Lung (tissue), 12 donors: ENCODE results near the gene PLCG2. TPM values are rescaled to one million over a fixed set of nuclear protein-coding genes. Genes with fewer than 3 reads are reported as not detected.

ENCODE experiments used
- ATAC-seq: fragments of 200-7000 bp; cut with Tn5 transposase; one replicate; pipeline ENCODE4 v1.9.1; 2020; ENCODE audit warnings: moderate number of reproducible peaks; ENCODE audit not compliant: insufficient read depth, low FRiP score
- DNase-seq, 3 donors: peaks; one replicate each; pipeline ENCODE4 v3.0.0-alpha.2; 2013 to 2017
- H3K27ac ChIP-seq, 2 donors: one replicate each; pipeline ENCODE4 v1.5.1; 2013; ENCODE audit warnings: mild to moderate bottlenecking in 2 of 2, moderate library complexity in 2 of 2, control low read depth in 1 of 2, inconsistent platforms in 1 of 2, low read depth in 1 of 2, low read length in 1 of 2
- H3K27me3 ChIP-seq, 3 donors: one replicate each; pipeline ENCODE4 v1.5.1; 2013; ENCODE audit warnings: low read length in 2 of 3; ENCODE audit not compliant: control insufficient read depth in 3 of 3, insufficient read depth in 3 of 3
- H3K36me3 ChIP-seq, 4 donors: one replicate each; pipeline ENCODE4 v1.5.1; 2013; ENCODE audit warnings: low read length in 4 of 4, mild to moderate bottlenecking in 1 of 4, moderate library complexity in 1 of 4; ENCODE audit not compliant: control insufficient read depth in 4 of 4, insufficient read depth in 4 of 4
- H3K4me1 ChIP-seq, 5 donors: one replicate each; pipeline ENCODE4 v1.5.1; 2013; ENCODE audit warnings: low read length in 5 of 5, mild to moderate bottlenecking in 2 of 5, moderate library complexity in 1 of 5; ENCODE audit not compliant: control insufficient read depth in 5 of 5, insufficient read depth in 5 of 5
- H3K4me3 ChIP-seq: one replicate; pipeline ENCODE4 v1.5.1; 2013; ENCODE audit warnings: mild to moderate bottlenecking, control low read depth, moderate library complexity
- H3K9ac ChIP-seq, 2 donors: one replicate each; pipeline ENCODE4 v1.5.1; 2013; ENCODE audit warnings: low read length in 2 of 2, control low read depth in 1 of 2; ENCODE audit not compliant: insufficient read depth in 1 of 2
- H3K9me3 ChIP-seq, 4 donors: one replicate each; pipeline ENCODE4 v1.5.1; 2013; ENCODE audit warnings: low read length in 3 of 4, mild to moderate bottlenecking in 1 of 4, moderate library complexity in 1 of 4; ENCODE audit not compliant: control insufficient read depth in 4 of 4, insufficient read depth in 3 of 4
- CTCF ChIP-seq: IDR thresholded peaks from 2 replicates; pipeline ENCODE4 v1.5.1; 2012; ENCODE audit warnings: mild to moderate bottlenecking; ENCODE audit errors: control extremely low read depth, extremely low read depth
- WGBS, 2 donors: extraction: QIAGEN DNeasy Blood & Tissue Kit; methylation state at CpG; one replicate each; pipeline ENCODE4 v1.1.7; 2013; 5-methylcytosine and 5-hydroxymethylcytosine counted together
- polyA plus RNA-seq, 2 donors: library from polyadenylated mRNA; stranded (reverse); fragments of 200-250 nt; gene quantifications; one replicate each; pipeline ENCODE4 v1.2.1, GENCODE V29; 2013
- total RNA-seq, 2 donors: library from RNA; depleted of rRNA in 1 of 2; stranded (reverse); fragments of >200 nt in 1 of 2; gene quantifications; one replicate each; pipeline ENCODE4 v1.2.1, GENCODE V29; 2014 to 2021
- donor health status: control.
- donor health status: control.
- donor health status: Bipolar disorder and iron deficiency.
- donor health status: healthy.
- donor health status: DM: yes; HTN: yes; CAD: no.

Gene PLCG2
- total and polyA plus RNA-seq, 4 donors, result 8.8 to 41.0 (median 29.4) TPM

- no peak for TF ChIP-seq CTCF
- no peak overlapping the region for H3K27ac ChIP-seq
These were observed 1.3 kb downstream of the PLCG2 start for GRCh38 chr16:81780350-81780749.

GRCh38 chr16:81782236-81782635, 3.1 kb downstream of the PLCG2 start:
- ATAC-seq (no peak), DNase-seq (no peak)
- H3K27me3 ChIP-seq, result peaks cover 0 to 33% (median 26%) of the 10 kb centered on the region in 3 donors
- H3K27ac ChIP-seq, result no peak overlapping the region
- 93 to 97% methylated on average over 3 of the region's 3 CpGs for WGBS, 2 donors
- H3K9ac ChIP-seq, result no peak overlapping the region
- H3K9me3 ChIP-seq, result no peaks in the 10 kb centered on the region
- H3K4me1 ChIP-seq, result peaks cover 0 to 5% (median 0%) of the 10 kb centered on the region in 5 donors
- no peak for TF ChIP-seq CTCF
- no peak overlapping the region for H3K4me3 ChIP-seq
- H3K36me3 ChIP-seq, result peaks cover 0 to 6% (median 0%) of the 10 kb centered on the region in 4 donors

More at GRCh38 chr16:81780350-81780749, 1.3 kb downstream of the PLCG2 start:
- no peak for DNase-seq
- ATAC-seq, result no peak
- H3K4me3 ChIP-seq, result no peak overlapping the region
- H3K9me3 ChIP-seq, result no peaks in the 10 kb centered on the region
- H3K4me1 ChIP-seq, result peaks cover 0 to 5% (median 0%) of the 10 kb centered on the region in 5 donors
- no peak overlapping the region for H3K9ac ChIP-seq
- H3K36me3 ChIP-seq, result no peaks in the 10 kb centered on the region
- 70 to 78% methylated on average over 8 of the region's 8 CpGs for WGBS, 2 donors
- peaks cover 0 to 35% (median 26%) of the 10 kb centered on the region in 3 donors for H3K27me3 ChIP-seq

- Histone ChIP-seq H3K4me1 (peaks cover 0 to 5% (median 0%) of the 10 kb centered on the region in 5 donors), H3K27ac (no peak overlapping the region), H3K4me3 (no peak overlapping the region), H3K27me3 (peaks cover 0 to 23% (median 17%) of the 10 kb centered on the region in 3 donors), H3K36me3 (peaks cover 0 to 10% (median 0%) of the 10 kb centered on the region in 4 donors), H3K9me3 (no peaks in the 10 kb centered on the region), H3K9ac (no peak overlapping the region)
- peak in 1 of 3 donors; percentile 18 for DNase-seq
- WGBS, 2 donors, result 43 to 76% methylated on average over 3 of the region's 3 CpGs
- no peak for ATAC-seq
- TF ChIP-seq CTCF, result no peak
These were observed 5.1 kb downstream of the PLCG2 start for GRCh38 chr16:81784072-81784795.
